SJSA1 (cell line): ENCODE measurements around the gene PARP6. TPM values are rescaled to one million over a fixed set of nuclear protein-coding genes. Genes with fewer than 3 reads are reported as not detected.

Source experiments
- DNase-seq, 2 experiments: peaks; one replicate each; pipeline ENCODE4 v3.0.0-alpha.2; 2015 to 2020; ENCODE audit warnings: low spot score in 2 of 2, low read depth in 1 of 2
- H3K27ac ChIP-seq: fragments of 250-450 bp; sonication (Bioruptor Pico); 2 replicates; pipeline ENCODE4 v1.5.1; 2020; ENCODE audit warnings: mild to moderate bottlenecking, moderate library complexity
- H3K27me3 ChIP-seq: fragments of 250-450 bp; sonication (Bioruptor Pico); replicated peaks from 2 replicates; pipeline ENCODE4 v1.5.1; 2020; ENCODE audit warnings: mild to moderate bottlenecking, moderate library complexity
- H3K36me3 ChIP-seq: fragments of 250-450 bp; sonication (Bioruptor Pico); 2 replicates; pipeline ENCODE4 v1.5.1; 2020; ENCODE audit warnings: mild to moderate bottlenecking
- H3K4me1 ChIP-seq: fragments of 250-450 bp; sonication (Bioruptor Pico); replicated peaks from 2 replicates; pipeline ENCODE4 v1.6.1; 2021; ENCODE audit warnings: mild to moderate bottlenecking
- H3K4me3 ChIP-seq: fragments of 250-450 bp; sonication (Bioruptor Pico); 2 replicates; pipeline ENCODE4 v1.5.1; 2020; ENCODE audit warnings: mild to moderate bottlenecking
- H3K9me3 ChIP-seq: fragments of 250-450 bp; sonication (Bioruptor Pico); replicated peaks from 2 replicates; pipeline ENCODE4 v1.5.1; 2020; ENCODE audit warnings: mild to moderate bottlenecking
- total RNA-seq: library from RNA; depleted of rRNA; stranded (reverse); fragments of >200 nt; shearing (Covaris generic); gene quantifications from 2 replicates; pipeline ENCODE4 v1.2.3, GENCODE V29; 2014

The PARP6 gene
- total RNA-seq, 1 experiment from 2014 or later: 18.8 TPM

DNA sequence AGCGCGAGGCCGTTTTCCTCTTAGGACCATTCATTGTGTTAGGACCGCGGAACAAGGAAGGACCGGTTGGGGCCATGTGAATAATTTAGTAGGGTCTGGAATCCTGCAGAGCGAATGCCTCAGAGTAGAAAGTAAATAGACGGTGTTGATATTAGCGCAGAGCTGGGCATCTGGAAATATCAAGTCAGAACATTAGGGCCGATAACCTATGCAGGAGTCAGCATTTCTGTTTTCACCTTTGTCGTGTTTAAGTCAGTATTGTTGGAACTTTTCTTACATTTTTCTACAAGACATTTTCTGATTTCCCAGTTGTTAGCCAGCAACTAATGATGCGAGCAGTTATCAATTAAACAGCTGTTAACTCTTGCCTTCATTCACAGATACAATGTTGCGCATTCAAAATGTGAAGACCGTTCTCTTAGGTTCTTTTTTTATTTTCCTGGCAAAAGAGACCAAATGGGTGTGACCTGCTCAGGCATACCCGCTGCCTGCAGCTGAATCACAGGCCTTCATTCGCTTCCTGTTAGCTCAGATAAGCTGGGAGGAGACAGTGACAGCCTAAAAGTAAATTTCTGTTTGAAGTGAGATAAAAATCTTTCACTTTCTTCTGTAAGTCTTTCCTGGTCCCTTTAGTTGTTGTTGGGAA is 40.4 kb downstream of the PARP6 start:
- peak overlapping the region; percentile 76 for H3K4me3 ChIP-seq
- DNase-seq: peak; percentile 57 to 62
- peak overlapping the region; percentile 48 for H3K27ac ChIP-seq
- H3K36me3 ChIP-seq: peaks cover 27% of the 10 kb centered on the region
- H3K4me1 ChIP-seq: peaks cover 39% of the 10 kb centered on the region
- H3K27me3 ChIP-seq: no peaks in the 10 kb centered on the region
- H3K9me3 ChIP-seq: no peaks in the 10 kb centered on the region

DNA sequence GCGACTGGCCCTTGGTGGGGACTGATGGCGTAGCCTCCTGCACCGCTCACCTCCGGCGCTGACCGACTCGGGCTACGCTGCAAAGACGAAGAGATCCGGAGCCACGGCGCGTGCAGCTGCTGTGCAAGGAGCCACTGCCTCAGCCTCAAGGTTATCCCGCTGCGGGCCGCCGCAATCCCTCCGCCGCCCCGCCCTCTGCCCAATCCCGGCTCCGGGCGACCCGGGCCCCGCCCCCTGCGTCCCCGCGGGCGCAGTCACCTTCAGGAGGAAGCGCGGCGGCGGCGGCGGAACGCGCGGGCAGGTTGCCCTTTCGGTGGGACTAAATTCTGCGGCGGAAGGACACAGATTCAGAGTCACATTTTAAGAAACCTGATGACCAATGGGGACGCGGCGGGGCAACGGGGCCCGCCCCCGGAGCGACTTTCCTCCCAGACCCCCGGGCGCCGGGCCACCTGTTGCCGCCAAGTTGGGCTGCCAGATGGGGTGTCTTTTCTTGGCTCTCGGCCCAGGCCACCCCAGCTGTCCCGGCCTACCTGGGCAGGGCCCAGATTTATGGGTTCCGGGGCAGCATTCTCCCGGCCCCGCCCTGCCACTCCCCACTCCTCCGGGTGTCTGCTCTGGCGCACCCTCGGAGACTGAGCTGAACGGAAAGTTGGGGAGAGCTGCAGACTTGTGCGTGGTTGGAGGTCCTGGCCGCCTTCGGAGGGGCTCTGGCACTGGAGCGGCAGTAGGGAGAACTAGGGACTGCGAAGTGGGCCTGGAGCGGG is 41.1 kb downstream of the PARP6 start, which contains the start of gene PKM:
PKM (minus strand) TSS at position 125 of the 767 bp plus-strand sequence. CDS start 12,093 bp downstream, outside the sequence.
- DNase-seq: peak; percentile 95 to 98
- H3K27ac ChIP-seq: peak within 1 kb of the TSS; percentile 69
- peak within 1 kb of the TSS; percentile 76 for H3K4me3 ChIP-seq
- peaks cover 28% of the 10 kb centered on the region for H3K36me3 ChIP-seq
- H3K27me3 ChIP-seq: no peaks in the 10 kb centered on the region
- peaks cover 39% of the 10 kb centered on the region for H3K4me1 ChIP-seq
- H3K9me3 ChIP-seq: no peaks in the 10 kb centered on the region

DNA sequence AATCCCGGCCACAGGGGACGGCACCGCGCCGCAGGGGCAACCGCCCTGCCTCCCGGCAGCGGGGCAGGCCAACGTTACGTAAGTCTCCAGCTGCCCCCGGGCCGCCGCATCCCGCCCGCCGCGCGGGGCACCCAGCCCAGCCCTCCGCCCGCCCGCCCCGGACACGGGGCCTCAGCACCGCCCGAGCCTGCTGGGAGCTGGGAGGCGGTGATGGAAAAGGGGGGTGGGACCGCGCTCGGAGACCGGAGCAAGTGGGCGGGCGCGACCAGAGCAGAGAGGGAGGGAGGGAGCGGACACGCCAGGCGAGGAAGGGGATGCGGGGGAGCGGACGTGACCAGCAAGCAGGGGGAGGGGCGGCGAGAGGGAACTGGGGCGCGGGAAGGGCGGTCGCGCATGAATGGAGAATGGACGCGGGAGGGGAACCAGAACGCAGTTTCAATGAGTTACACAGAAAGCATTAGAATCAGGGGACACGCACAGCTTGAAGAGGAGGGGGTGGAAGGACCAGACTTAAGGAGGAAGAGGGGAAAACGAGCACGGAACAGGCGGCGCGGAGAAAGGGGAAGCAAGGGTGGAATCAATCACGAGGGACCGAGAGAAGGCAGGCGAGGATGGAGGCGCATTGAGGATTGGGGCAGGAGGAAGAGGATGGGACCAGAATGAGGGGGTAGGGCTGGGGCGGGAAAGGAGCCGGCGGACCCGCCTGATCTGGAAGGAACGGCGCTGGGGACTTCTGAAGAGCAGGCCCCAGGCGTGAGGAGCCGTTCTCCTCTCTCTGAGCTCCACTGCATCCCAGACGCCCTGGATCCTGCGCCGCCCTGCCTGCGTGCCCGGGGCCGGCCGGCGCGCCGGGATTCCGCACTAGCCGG is 41.9 kb downstream of the PARP6 start:
- Histone ChIP-seq H3K9me3 (no peaks in the 10 kb centered on the region), H3K27ac (peak overlapping the region; percentile 69), H3K27me3 (no peaks in the 10 kb centered on the region), H3K36me3 (peaks cover 35% of the 10 kb centered on the region), H3K4me1 (peaks cover 46% of the 10 kb centered on the region), H3K4me3 (peak overlapping the region; percentile 76)
- DNase-seq: peak; percentile 76 to 94

DNA sequence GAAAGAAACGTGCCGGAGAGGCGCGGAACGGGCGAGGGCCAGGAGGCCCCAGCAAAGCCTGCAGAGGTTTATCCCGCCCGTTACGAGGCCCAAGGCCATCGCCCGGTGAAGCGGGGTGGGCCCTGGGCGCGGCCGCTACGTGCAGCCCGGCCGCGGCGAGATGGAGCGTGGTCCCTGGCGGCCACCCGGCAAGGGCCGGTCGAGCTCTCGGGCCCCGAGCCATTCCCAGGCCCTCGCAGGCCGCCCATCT is 42.5 kb downstream of the PARP6 start:
- peak overlapping the region; percentile 69 for H3K27ac ChIP-seq
- H3K4me1 ChIP-seq: peaks cover 47% of the 10 kb centered on the region
- H3K27me3 ChIP-seq: no peaks in the 10 kb centered on the region
- peaks cover 39% of the 10 kb centered on the region for H3K36me3 ChIP-seq
- H3K4me3 ChIP-seq: peak overlapping the region; percentile 76
- no peak for DNase-seq
- no peaks in the 10 kb centered on the region for H3K9me3 ChIP-seq

DNA sequence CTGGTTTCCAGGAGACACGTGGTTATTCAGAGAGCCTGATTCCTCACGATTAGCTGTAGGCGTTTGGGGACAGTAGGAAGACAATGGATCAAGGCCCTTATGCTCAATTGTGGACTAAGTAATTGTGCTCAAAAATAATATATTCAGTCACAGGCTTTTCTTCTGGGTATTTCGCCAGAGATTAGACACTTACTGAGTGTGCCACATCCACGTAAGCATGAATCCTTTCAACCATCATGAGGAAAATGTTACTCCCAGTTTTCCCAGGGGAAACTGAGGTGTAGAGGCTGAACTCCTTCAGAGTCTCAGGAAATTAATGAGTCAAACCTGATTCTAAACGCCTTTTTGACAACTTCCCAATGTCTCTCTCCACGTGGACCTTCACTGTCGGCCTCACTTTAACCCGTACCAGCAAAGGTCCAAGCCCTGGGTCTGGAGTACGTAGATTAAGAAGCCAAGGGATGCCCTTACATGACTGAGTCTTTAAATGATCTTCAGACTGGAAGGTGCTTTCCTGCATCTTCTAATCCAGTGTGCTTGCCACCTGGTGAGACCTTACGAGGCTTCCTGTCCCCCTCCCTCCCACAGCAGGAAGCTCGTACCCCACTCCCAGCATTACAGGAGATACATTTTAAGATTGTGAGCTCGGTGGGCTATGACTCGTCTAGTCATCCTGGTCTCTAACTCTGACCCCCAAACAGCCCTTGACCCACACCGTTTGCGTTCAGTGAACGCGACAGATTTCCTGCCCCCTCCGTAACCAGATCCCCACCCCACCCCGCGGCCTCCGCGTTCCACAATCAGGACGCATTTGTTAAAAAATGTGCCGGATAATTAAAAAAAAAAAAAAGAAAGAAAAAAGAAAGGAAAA is 43.0 kb downstream of the PARP6 start:
- no peaks in the 10 kb centered on the region for H3K27me3 ChIP-seq
- H3K4me1 ChIP-seq: peaks cover 47% of the 10 kb centered on the region
- H3K9me3 ChIP-seq: no peaks in the 10 kb centered on the region
- H3K27ac ChIP-seq: peak overlapping the region; percentile 69
- DNase-seq: peak in 1 of 2 experiments; percentile 31
- H3K4me3 ChIP-seq: peak overlapping the region; percentile 76
- H3K36me3 ChIP-seq: peaks cover 41% of the 10 kb centered on the region

DNA sequence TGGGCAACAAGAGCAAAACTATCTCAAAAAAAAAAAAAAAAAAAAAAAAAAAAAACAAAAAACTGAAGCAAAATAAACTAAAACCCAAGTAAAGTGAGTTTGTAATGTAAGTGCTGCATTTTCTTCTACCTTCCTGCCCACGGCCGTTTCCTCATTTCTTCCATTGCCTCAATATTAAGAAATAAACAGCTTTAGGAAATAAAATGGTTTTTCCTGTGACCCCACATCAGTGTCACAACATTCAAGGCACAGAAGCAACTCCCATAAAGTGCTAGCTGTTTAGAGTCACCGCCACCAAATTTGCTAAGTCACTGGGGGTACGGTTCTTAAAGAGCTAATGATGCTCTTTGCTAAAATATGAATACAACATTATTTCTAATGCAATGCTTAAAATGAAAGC is 44.6 kb downstream of the PARP6 start:
- H3K36me3 ChIP-seq: peaks cover 56% of the 10 kb centered on the region
- H3K27ac ChIP-seq: peak overlapping the region; percentile 69
- H3K4me1 ChIP-seq: peaks cover 45% of the 10 kb centered on the region
- H3K4me3 ChIP-seq: peak overlapping the region; percentile 76
- H3K9me3 ChIP-seq: no peaks in the 10 kb centered on the region
- DNase-seq: no peak
- no peaks in the 10 kb centered on the region for H3K27me3 ChIP-seq

DNA sequence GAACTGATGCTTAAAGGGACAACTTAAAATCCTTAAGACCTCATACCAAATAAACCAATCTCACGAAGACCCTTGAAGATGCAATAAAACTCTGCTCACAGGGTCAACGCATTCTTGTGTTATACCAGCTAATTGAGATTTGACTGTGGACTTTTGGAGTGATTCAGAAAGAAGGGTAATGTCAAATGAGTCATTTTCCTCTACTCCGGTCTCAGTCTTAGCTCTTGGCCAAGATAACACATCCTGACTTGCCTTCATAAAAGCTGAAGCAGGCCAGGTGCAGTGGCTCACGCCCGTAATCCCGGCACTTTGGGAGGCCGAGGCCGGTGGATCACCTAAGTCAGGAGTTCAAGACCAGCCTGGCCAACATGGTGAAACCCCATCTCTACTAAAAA is 45.2 kb downstream of the PARP6 start:
- H3K9me3 ChIP-seq: no peaks in the 10 kb centered on the region
- H3K4me3 ChIP-seq: peak overlapping the region; percentile 76; the same call in 1 of the 2 replicates
- H3K27ac ChIP-seq: peak overlapping the region; percentile 69
- H3K4me1 ChIP-seq: peaks cover 40% of the 10 kb centered on the region
- no peaks in the 10 kb centered on the region for H3K27me3 ChIP-seq
- DNase-seq: peak in 1 of 2 experiments; percentile 54
- H3K36me3 ChIP-seq: peaks cover 61% of the 10 kb centered on the region

DNA sequence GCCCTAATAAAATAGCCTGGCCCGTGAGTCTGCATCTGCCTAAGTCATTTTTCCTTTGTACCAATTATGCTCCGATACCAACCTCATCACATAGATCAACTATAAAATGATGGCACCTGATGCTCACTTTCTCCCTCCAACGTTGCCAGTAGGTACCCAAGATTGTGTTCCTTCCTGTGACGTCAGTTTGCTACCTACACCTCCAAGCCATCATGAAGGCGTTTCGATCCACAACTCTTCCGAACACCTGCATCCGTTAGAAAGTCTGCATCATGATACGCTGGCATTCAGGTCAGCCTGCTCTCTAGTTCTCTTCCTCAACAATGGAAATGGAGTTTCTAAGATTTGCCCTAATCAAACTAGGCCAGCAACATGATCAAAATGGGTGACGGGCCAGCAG is 49.1 kb downstream of the PARP6 start:
- H3K27me3 ChIP-seq: no peaks in the 10 kb centered on the region
- peaks cover 81% of the 10 kb centered on the region for H3K36me3 ChIP-seq
- H3K4me1 ChIP-seq: peaks cover 26% of the 10 kb centered on the region
- DNase-seq: no peak
- no peaks in the 10 kb centered on the region for H3K9me3 ChIP-seq
- no peak overlapping the region for H3K27ac ChIP-seq
- H3K4me3 ChIP-seq: no peak overlapping the region

DNA sequence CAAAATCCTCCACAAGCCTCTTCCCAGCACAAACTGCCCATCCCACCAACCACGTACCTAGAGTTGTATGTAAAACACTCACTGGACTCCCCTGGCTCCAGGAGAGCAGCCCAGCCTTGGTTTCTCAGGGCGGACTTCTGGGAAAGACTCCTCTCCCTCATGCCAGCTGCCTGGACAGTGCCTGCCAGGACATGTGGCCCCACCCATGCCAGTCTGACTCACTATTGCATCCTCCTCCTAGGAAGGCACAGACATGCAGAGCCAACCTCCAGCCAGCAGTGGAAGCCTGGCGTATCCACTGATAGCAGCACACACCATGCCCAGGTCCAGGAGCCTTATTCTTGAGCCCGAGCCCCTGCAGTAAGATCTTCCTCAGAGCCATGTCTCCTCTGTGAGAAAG is 50.0 kb downstream of the PARP6 start:
- Histone ChIP-seq H3K4me3 (no peak overlapping the region), H3K9me3 (no peaks in the 10 kb centered on the region), H3K27me3 (no peaks in the 10 kb centered on the region), H3K27ac (no peak overlapping the region), H3K36me3 (peaks cover 86% of the 10 kb centered on the region), H3K4me1 (peaks cover 21% of the 10 kb centered on the region)
- DNase-seq: no peak

DNA sequence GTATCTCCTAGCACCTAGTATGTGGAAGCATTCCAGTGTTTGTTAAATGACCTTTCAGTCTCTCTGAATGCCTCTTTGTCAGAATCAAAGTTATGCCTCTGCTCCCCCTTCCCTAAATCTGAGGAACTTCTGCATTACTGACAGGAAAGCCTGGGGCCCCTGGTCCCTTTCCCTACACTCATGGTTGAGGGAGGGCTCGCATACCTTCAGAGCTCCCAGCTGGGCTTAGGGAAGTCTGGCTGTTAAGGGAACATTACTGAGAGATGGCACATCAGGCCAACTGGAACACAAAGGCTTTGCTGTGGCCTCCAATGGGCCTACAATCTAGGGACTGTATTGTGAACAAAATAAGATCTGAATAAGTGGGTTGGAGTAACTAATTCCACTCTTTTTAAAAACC is 51.7 kb downstream of the PARP6 start:
- Histone ChIP-seq H3K27ac (no peak overlapping the region), H3K27me3 (no peaks in the 10 kb centered on the region), H3K36me3 (peaks cover 92% of the 10 kb centered on the region), H3K4me1 (peaks cover 4% of the 10 kb centered on the region), H3K9me3 (no peaks in the 10 kb centered on the region), H3K4me3 (no peak overlapping the region)
- no peak for DNase-seq

DNA sequence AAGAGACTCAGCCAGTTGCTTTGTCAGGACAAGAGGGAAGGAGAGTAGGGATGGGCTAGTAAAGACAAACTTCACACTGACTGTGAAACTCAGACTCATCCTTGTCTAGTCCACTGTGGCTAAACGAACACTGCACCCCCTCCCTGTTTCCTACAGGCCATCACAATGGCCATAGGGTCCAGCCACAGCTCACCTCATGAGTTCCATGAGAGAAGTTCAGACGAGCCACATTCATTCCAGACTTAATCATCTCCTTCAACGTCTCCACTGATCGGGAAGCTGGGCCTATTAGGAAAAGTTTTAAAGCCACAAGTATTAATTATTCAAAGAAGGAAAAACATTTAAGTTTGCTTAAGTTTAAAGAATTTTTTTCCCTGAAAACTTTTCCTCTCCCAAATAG is 55.1 kb downstream of the PARP6 start:
- Histone ChIP-seq H3K36me3 (peaks cover 98% of the 10 kb centered on the region), H3K4me3 (no peak overlapping the region), H3K9me3 (no peaks in the 10 kb centered on the region), H3K4me1 (no peaks in the 10 kb centered on the region), H3K27me3 (no peaks in the 10 kb centered on the region), H3K27ac (no peak overlapping the region)
- no peak for DNase-seq

DNA sequence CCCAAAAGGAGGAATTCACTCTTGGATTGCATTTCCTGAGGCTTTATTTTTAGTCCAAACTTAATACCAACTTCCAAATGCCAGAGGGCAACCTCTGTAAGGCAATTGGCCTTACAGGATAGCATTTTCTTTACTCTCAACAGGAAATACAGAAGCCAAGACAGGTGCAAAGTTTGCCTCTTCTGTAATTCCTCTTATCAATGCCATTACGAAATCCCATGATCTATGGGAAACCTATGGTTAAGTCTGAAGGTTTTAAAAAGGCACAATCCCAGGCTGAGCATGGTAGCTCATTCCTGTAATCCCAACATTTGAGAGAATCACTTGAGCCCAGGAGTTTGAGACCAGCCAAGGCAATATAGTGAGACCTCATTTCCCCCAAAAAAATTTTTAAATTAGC is 56.3 kb downstream of the PARP6 start:
- no peak overlapping the region for H3K4me3 ChIP-seq
- DNase-seq: no peak
- no peak overlapping the region for H3K27ac ChIP-seq
- no peaks in the 10 kb centered on the region for H3K9me3 ChIP-seq
- no peaks in the 10 kb centered on the region for H3K27me3 ChIP-seq
- H3K4me1 ChIP-seq: no peaks in the 10 kb centered on the region
- peaks cover 100% of the 10 kb centered on the region for H3K36me3 ChIP-seq

DNA sequence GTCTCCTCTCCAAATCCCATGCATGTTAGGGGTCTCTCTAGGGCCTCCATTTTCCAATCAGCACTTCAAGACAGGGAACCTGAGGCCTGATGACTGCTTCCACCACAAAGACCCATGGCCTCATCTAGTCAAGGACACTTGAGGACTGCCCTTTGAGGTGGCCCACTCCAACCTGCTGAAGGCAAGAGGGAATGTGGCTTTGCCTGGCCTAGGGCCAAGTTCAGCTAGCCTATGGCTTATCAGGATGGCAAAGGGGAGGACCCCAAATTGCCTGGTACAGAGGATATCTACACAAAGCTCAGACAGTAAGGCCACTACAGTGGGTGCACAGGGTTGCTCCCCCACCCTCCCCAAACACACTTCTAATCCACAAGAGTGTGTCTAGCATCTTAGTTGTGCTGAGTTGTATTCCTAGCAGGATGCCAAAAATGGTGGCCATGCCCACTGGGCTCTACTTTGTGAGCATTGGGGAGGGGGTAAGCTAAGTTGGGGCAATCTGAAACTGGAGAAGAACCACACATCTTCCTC is 64.7 kb downstream of the PARP6 start:
- Histone ChIP-seq H3K36me3 (peaks cover 98% of the 10 kb centered on the region), H3K4me1 (no peaks in the 10 kb centered on the region), H3K4me3 (no peak overlapping the region), H3K27me3 (no peaks in the 10 kb centered on the region), H3K27ac (no peak overlapping the region), H3K9me3 (no peaks in the 10 kb centered on the region)
- DNase-seq: no peak
